Measurements from ENCODE around the gene LRRC75A. TPM values are rescaled to one million over a fixed set of nuclear protein-coding genes. Genes with fewer than 3 reads are reported as not detected.

The LRRC75A gene
- total and polyA plus RNA-seq, 4 donors, result 0.08 to 22.6 (median 0.37) TPM

DNA sequence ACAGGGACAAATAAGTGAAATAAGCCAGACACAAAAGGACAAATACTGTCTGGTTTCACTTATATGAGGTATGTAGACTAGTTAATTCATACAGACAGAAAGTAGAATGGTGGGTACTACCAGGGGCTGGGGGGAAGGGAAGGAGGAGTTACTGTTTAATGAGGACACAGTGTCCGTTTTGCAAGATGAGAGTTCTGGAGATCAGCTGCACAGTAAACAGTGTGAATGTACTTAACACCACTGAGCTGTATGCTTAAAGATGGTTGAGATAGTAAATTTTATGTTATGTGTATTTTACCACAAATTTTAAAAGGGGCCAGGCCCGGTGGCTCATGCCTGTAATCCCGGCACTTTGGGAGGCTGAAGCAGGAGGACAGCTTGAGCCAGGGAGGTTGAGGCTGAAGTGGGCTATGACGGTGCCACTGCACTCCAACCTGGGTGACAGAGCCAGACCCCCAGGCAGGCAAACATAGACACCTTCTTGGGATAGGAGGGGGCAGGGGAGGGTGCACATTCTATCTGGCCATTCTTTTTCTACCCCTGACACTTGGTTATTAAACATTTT is 23.5 kb downstream of the LRRC75A start (continued):
- TF ChIP-seq ZBTB33 (IDR thresholded peaks at IDR 0.05), result no peak

DNA sequence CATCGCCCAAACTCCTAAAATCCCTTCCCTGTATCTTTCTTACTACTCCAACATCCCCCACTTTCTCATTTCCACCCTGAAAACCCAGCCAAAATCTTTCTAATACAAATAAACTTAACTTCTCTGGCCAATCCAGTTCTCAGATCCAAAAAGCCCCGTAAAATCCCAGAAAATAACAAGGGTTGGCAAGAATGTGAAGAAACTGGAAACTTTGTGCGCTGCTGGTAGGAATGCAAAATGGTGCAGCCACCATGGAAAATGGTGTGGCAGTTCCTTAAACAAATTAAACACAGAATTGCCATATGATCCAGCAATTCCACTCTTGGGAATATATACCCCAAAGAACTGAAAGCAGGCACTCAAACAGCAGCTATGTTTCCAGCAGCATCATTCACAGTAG is 24.1 kb downstream of the LRRC75A start:
- no peak for TF ChIP-seq HNF4G (IDR thresholded peaks at IDR 0.05)
- TF ChIP-seq YY1 (IDR thresholded peaks at IDR 0.05), result no peak
- TF ChIP-seq HNF4A (conservative IDR thresholded peaks at IDR 0.05), result no peak
- TF ChIP-seq NR2F2 (IDR thresholded peaks at IDR 0.05), result no peak
- no peak for TF ChIP-seq RXRA (IDR thresholded peaks at IDR 0.05)
- TF ChIP-seq RAD21 (IDR thresholded peaks at IDR 0.05), result no peak
- TF ChIP-seq, protein P1, sequence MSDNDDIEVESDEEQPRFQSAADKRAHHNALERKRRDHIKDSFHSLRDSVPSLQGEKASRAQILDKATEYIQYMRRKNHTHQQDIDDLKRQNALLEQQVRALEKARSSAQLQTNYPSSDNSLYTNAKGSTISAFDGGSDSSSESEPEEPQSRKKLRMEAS (IDR thresholded peaks at IDR 0.05), result no peak
- no peak for TF ChIP-seq EGR1 (IDR thresholded peaks at IDR 0.05; ENCODE audit: low read depth in 2 of 2)
- no peak for TF ChIP-seq JUND (IDR thresholded peaks at IDR 0.05)
- no peak for TF ChIP-seq TAF1 (conservative IDR thresholded peaks at IDR 0.05)
- TF ChIP-seq, protein P2, sequence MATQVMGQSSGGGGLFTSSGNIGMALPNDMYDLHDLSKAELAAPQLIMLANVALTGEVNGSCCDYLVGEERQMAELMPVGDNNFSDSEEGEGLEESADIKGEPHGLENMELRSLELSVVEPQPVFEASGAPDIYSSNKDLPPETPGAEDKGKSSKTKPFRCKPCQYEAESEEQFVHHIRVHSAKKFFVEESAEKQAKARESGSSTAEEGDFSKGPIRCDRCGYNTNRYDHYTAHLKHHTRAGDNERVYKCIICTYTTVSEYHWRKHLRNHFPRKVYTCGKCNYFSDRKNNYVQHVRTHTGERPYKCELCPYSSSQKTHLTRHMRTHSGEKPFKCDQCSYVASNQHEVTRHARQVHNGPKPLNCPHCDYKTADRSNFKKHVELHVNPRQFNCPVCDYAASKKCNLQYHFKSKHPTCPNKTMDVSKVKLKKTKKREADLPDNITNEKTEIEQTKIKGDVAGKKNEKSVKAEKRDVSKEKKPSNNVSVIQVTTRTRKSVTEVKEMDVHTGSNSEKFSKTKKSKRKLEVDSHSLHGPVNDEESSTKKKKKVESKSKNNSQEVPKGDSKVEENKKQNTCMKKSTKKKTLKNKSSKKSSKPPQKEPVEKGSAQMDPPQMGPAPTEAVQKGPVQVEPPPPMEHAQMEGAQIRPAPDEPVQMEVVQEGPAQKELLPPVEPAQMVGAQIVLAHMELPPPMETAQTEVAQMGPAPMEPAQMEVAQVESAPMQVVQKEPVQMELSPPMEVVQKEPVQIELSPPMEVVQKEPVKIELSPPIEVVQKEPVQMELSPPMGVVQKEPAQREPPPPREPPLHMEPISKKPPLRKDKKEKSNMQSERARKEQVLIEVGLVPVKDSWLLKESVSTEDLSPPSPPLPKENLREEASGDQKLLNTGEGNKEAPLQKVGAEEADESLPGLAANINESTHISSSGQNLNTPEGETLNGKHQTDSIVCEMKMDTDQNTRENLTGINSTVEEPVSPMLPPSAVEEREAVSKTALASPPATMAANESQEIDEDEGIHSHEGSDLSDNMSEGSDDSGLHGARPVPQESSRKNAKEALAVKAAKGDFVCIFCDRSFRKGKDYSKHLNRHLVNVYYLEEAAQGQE (IDR thresholded peaks at IDR 0.05), result no peak
- TF ChIP-seq FOXA1 (IDR thresholded peaks at IDR 0.05), result no peak
- no peak for TF ChIP-seq ZBTB33 (IDR thresholded peaks at IDR 0.05)
- TF ChIP-seq GABPA (IDR thresholded peaks at IDR 0.05 in 1 of 2, conservative IDR thresholded peaks at IDR 0.05 in 1 of 2), result no peak
- no peak for DNase-seq (ENCODE audit: low spot score)
- H3K27ac ChIP-seq (ENCODE audit: low read depth in 1 of 2, low read length in 2 of 2), result no peak overlapping the region
- H3K9me3 ChIP-seq (ENCODE audit: control insufficient read depth in 4 of 4, low read length in 3 of 4), result no peaks in the 10 kb centered on the region
- H3K4me3 ChIP-seq (ENCODE audit: low read depth in 1 of 3, low read length in 3 of 3), result no peak overlapping the region
- no peaks in the 10 kb centered on the region for H3K4me1 ChIP-seq (ENCODE audit: control insufficient read depth in 4 of 4, insufficient read depth in 4 of 4, low read length in 3 of 4)
- H3K36me3 ChIP-seq (ENCODE audit: control insufficient read depth in 4 of 4, insufficient read depth in 3 of 4, low read depth in 1 of 4, low read length in 3 of 4), result no peaks in the 10 kb centered on the region
- no peaks in the 10 kb centered on the region for H3K27me3 ChIP-seq (ENCODE audit: control insufficient read depth in 4 of 4, insufficient read depth in 4 of 4, low read length in 3 of 4)
- WGBS, result 78% methylated on average over 3 of the region's 3 CpGs
- H3K9ac ChIP-seq (ENCODE audit: low read depth in 1 of 2, low read length in 2 of 2), result no peak overlapping the region
